HG02759 (cell line): ENCODE data around the gene TIGD2.

Experiments used
- ATAC-seq: cut with Tn5 transposase; IDR thresholded peaks from one replicate; pipeline ENCODE4 v1.9.1; 2021; ENCODE audit warnings: mild to moderate bottlenecking, moderate library complexity; ENCODE audit not compliant: unreplicated experiment

Gene TIGD2

GRCh38 chr4:89110986-89111832 is at the start of gene TIGD2:
Gene TIGD2, plus strand, starts transcription at chr4:89111533. Its CDS starts 1,442 bp downstream, at chr4:89112975.
- ATAC-seq = peak; percentile 91

GRCh38 chr4:89064848-89065247 is 46.5 kb upstream of the TIGD2 start:
- no peak for ATAC-seq

- ATAC-seq = no peak
These were observed 43.9 kb upstream of the TIGD2 start for GRCh38 chr4:89067417-89067816.

GRCh38 chr4:89069481-89069880 is 41.9 kb upstream of the TIGD2 start:
- peak; percentile 76 for ATAC-seq

- ATAC-seq = peak; percentile 63
These were observed 41.3 kb upstream of the TIGD2 start for GRCh38 chr4:89070041-89070440.

- no peak for ATAC-seq
These were observed 40.0 kb upstream of the TIGD2 start for GRCh38 chr4:89071311-89071710.

GRCh38 chr4:89072921-89073320 is 38.4 kb upstream of the TIGD2 start:
- ATAC-seq = no peak

GRCh38 chr4:89077761-89078160 is 33.6 kb upstream of the TIGD2 start:
- no peak for ATAC-seq

GRCh38 chr4:89078300-89078699 is 33.0 kb upstream of the TIGD2 start:
- no peak for ATAC-seq

- no peak for ATAC-seq
These were observed 12.3 kb upstream of the TIGD2 start for GRCh38 chr4:89099034-89099433.

- ATAC-seq = no peak
These were observed 11.9 kb upstream of the TIGD2 start for GRCh38 chr4:89099471-89099870.

GRCh38 chr4:89100853-89101252 is 10.5 kb upstream of the TIGD2 start:
- ATAC-seq = peak; percentile 18

GRCh38 chr4:89101256-89102161 is 9.8 kb upstream of the TIGD2 start:
- ATAC-seq = peak; percentile 95

- ATAC-seq = no peak
These were observed 5.6 kb upstream of the TIGD2 start for GRCh38 chr4:89105726-89106125.

- no peak for ATAC-seq
These were observed 3.2 kb upstream of the TIGD2 start for GRCh38 chr4:89108091-89108490.

GRCh38 chr4:89109841-89110540 is 1.3 kb upstream of the TIGD2 start:
- ATAC-seq = no peak

- no peak for ATAC-seq
These were observed 770 bp upstream of the TIGD2 start for GRCh38 chr4:89110541-89110985.

- no peak for ATAC-seq
These were observed 665 bp downstream of the TIGD2 start for GRCh38 chr4:89111833-89112563.

GRCh38 chr4:89113415-89113814 is 2.1 kb downstream of the TIGD2 start:
- ATAC-seq = no peak

- ATAC-seq = no peak
These were observed 2.8 kb downstream of the TIGD2 start for GRCh38 chr4:89114100-89114499.
